ENCODE measurements around the gene DTNBP1. TPM values are rescaled to one million over a fixed set of nuclear protein-coding genes. Genes with fewer than 3 reads are reported as not detected.

Gene DTNBP1
- total RNA-seq, 4 donors from 2014 or later = 5.2 to 14.7 (median 7.5) TPM

DNA sequence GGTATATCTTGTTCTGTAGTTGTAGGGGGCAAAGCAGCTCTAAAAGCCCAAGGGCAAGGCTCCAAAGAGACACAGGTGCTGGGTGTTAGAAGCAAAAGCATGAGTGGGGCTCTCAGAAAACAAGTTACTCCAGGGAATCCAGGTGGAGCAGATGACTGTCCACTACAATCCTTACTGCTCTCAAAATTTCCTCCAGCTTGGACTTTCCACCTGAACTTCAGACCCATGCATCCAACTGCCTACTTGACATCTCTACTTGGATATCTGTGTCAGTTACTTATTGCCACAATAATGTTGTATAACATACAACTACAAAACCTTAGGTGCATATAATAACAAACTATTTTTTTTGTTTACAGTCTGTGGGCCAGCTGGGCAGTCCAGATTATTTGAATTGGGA is 22.8 kb upstream of the DTNBP1 start:
- Histone ChIP-seq H3K4me1 (peaks cover 0 to 6% (median under 1%) of the 10 kb centered on the region in 3 donors), H3K27ac (no peak overlapping the region), H3K9me3 (peaks cover 0 to 6% (median 0%) of the 10 kb centered on the region in 3 donors), H3K4me3 (no peak overlapping the region), H3K27me3 (peaks cover 0 to 5% (median 0%) of the 10 kb centered on the region in 4 donors), H3K36me3 (no peaks in the 10 kb centered on the region)
- TF ChIP-seq, protein P1, sequence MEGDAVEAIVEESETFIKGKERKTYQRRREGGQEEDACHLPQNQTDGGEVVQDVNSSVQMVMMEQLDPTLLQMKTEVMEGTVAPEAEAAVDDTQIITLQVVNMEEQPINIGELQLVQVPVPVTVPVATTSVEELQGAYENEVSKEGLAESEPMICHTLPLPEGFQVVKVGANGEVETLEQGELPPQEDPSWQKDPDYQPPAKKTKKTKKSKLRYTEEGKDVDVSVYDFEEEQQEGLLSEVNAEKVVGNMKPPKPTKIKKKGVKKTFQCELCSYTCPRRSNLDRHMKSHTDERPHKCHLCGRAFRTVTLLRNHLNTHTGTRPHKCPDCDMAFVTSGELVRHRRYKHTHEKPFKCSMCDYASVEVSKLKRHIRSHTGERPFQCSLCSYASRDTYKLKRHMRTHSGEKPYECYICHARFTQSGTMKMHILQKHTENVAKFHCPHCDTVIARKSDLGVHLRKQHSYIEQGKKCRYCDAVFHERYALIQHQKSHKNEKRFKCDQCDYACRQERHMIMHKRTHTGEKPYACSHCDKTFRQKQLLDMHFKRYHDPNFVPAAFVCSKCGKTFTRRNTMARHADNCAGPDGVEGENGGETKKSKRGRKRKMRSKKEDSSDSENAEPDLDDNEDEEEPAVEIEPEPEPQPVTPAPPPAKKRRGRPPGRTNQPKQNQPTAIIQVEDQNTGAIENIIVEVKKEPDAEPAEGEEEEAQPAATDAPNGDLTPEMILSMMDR (IDR thresholded peaks at IDR 0.05) = no peak
- no peak for TF ChIP-seq POLR2A (IDR thresholded peaks at IDR 0.05)
- intact Hi-C loops (cut with DNase I) = no loop called here
- no peak for DNase-seq

DNA sequence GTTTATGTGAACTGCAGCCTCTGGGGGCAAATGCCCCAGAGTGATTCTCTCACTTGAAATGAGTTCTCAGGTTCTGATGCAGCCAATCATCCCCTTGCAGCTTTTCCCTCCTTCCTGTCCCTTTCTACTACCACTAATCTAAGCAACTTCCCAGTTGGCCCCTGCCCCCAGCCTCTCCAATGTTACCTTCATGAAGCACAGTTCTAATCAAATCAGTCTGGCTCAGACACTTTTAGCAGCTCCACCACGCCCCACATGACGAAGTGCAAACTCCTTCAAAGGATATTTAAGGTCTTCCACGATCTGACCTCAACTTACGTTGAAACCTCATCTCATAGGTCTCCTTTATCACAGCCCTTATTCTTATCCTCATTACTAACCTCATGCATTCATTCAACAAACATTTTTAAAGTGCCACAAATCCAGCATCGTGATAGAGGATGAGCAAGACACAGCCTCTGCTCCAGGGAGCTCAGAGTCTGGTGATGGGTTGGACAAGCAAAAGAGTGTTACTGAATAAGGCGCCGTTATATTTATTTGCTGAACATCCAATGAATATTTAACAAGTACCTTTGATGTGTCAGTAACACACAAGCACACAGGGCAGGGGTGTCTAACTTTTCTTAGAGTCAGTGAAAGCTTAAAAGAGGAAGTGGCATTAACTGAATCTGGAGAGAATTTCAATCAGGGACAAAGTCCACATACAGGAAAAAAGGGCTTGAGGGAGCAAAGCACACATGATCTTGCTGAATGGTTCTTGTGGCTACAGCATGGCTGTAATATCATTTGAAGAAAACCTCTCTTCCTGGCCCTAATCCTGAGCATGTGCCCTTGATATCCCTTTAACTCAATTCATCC is 20.4 kb upstream of the DTNBP1 start:
- intact Hi-C loops (cut with DNase I) = no loop called here
- no peak for DNase-seq
- TF ChIP-seq POLR2A (IDR thresholded peaks at IDR 0.05) = no peak
- TF ChIP-seq, protein P1 (IDR thresholded peaks at IDR 0.05) = no peak

DNA sequence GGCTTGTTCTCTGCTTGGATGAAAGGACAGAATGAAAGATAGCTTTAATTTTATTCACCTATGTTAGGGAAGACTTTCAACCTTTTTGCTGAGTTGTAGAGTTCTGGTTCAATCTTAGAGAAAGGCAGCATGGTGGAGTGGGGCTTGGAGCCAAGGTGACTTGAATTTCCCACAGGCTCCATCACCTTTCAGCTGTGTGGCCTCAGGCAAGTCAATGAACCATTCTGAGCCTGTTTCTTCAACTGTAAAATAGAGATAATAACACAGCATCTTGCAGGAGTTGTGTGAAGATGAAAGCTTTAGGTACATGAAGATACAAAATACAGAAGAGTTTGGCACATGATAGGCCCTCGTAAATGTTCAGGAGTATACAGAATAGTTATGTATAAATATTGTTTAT is 19.1 kb upstream of the DTNBP1 start:
- Histone ChIP-seq H3K36me3 (no peaks in the 10 kb centered on the region), H3K9me3 (peaks cover 0 to 6% (median 0%) of the 10 kb centered on the region in 3 donors), H3K27ac (no peak overlapping the region), H3K4me1 (no peaks in the 10 kb centered on the region), H3K27me3 (peaks cover 0 to 5% (median 0%) of the 10 kb centered on the region in 4 donors), H3K4me3 (no peak overlapping the region)
- intact Hi-C loops (cut with DNase I) = no loop called here
- 83 to 85% methylated on average over 1 of the region's 1 CpG for WGBS, 2 donors
- TF ChIP-seq, protein P1 (IDR thresholded peaks at IDR 0.05) = no peak
- no peak for TF ChIP-seq POLR2A (IDR thresholded peaks at IDR 0.05)
- no peak for DNase-seq

More for the DNA sequence above, 20.4 kb upstream of the DTNBP1 start:
- Histone ChIP-seq H3K27ac (no peak overlapping the region), H3K27me3 (peaks cover 0 to 5% (median 0%) of the 10 kb centered on the region in 4 donors), H3K4me3 (no peak overlapping the region), H3K4me1 (no peaks in the 10 kb centered on the region), H3K36me3 (no peaks in the 10 kb centered on the region), H3K9me3 (peaks cover 0 to 6% (median 0%) of the 10 kb centered on the region in 3 donors)
- 79 to 85% methylated on average over 7 of the region's 7 CpGs for WGBS, 2 donors

DNA sequence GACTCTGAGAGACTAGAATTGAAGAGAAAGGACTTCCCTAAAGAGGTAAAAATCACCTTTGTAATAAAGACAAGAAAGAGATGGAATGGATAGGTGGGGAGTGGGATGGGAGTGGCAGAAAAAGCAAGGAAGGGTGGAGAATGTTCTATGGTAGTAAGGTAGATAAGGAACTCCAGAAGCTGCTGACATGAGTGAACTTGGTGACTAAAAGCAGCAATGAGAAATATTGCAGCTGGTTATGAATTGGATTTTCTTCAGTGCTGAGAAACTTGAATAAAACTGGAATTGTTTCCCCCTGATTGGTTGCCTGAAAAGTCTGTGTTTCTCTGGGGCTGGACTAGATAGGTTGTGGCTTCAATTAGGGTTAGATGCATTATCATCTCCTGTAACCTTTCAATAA is 15.7 kb upstream of the DTNBP1 start:
- Histone ChIP-seq H3K36me3 (no peaks in the 10 kb centered on the region), H3K27me3 (no peaks in the 10 kb centered on the region), H3K27ac (no peak overlapping the region), H3K4me1 (peaks cover 0 to 9% (median 0%) of the 10 kb centered on the region in 3 donors), H3K9me3 (peaks cover 0 to 6% (median 0%) of the 10 kb centered on the region in 3 donors), H3K4me3 (no peak overlapping the region)
- TF ChIP-seq POLR2A (IDR thresholded peaks at IDR 0.05) = no peak
- TF ChIP-seq, protein P1 (IDR thresholded peaks at IDR 0.05) = no peak
- intact Hi-C loops (cut with DNase I) = no loop called here
- no peak for DNase-seq

DNA sequence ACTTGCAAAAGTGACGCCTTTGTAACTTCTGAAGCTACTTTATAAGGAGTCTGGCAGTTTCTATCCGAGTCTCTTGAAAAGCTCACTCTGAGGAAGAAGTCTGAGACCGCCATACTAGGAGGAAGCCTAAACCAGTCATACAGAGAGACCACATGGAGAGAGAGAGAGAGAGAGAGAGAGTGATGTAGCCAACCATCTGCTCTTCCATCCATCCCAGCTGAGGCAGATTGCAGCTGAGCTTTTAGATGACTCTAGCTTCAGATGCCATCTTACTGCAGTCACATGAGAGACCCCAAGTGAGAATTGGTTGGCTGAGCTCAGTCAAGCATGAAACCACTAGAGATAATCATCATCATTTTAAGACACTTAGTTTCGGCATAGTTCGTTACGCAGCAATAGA is 15.0 kb upstream of the DTNBP1 start:
- 85 to 92% methylated on average over 5 of the region's 6 CpGs for WGBS, 2 donors
- TF ChIP-seq POLR2A (IDR thresholded peaks at IDR 0.05) = no peak
- TF ChIP-seq, protein P1 (IDR thresholded peaks at IDR 0.05) = no peak
- no peaks in the 10 kb centered on the region for H3K36me3 ChIP-seq
- H3K27me3 ChIP-seq = no peaks in the 10 kb centered on the region
- peaks cover 0 to 9% (median 0%) of the 10 kb centered on the region in 3 donors for H3K4me1 ChIP-seq
- H3K9me3 ChIP-seq = peaks cover 0 to under 1% (median 0%) of the 10 kb centered on the region in 3 donors
- intact Hi-C loops (cut with DNase I) = no loop called here
- no peak overlapping the region for H3K4me3 ChIP-seq
- H3K27ac ChIP-seq = no peak overlapping the region
- no peak for DNase-seq

All from esophagus squamous epithelium (tissue), 5 donors.